Type B pancreatic cell (in vitro differentiated cells): ENCODE results near the gene SERGEF. TPM values are rescaled to one million over a fixed set of nuclear protein-coding genes. Genes with fewer than 3 reads are reported as not detected.

Experiments used
- DNase-seq: peaks from one replicate; pipeline ENCODE4 v3.0.0; 2021; ENCODE audit warnings: mixed read lengths; ENCODE audit not compliant: unreplicated experiment; ENCODE audit errors: extremely low spot score
- H3K27ac Mint-ChIP-seq: 2 replicates; pipeline ENCODE4 v1.8.0; 2021; ENCODE audit warnings: mild to moderate bottlenecking, mixed read lengths
- H3K27me3 Mint-ChIP-seq: 2 replicates; pipeline ENCODE4 v1.8.0; 2021; ENCODE audit warnings: mixed read lengths
- H3K36me3 Mint-ChIP-seq: 2 replicates; pipeline ENCODE4 v1.8.0; 2021; ENCODE audit warnings: mixed read lengths
- H3K4me1 Mint-ChIP-seq: one replicate; pipeline ENCODE4 v1.8.0; 2021; ENCODE audit warnings: mixed read lengths; ENCODE audit not compliant: unreplicated experiment
- H3K4me3 Mint-ChIP-seq: 2 replicates; pipeline ENCODE4 v1.8.0; 2021; ENCODE audit warnings: mild to moderate bottlenecking, mixed read lengths
- H3K9me3 Mint-ChIP-seq: 2 replicates; pipeline ENCODE4 v1.8.0; 2021; ENCODE audit warnings: mixed read lengths
- CTCF ChIP-seq: fragments of 200-600 bp; sonication (generic); conservative IDR thresholded peaks from 2 replicates; pipeline ENCODE4 v1.5.0; 2021; ENCODE audit warnings: antibody characterized with exemption, mild to moderate bottlenecking
- total RNA-seq: library from RNA; stranded (reverse); gene quantifications from 2 replicates; pipeline ENCODE4 v1.2.1, GENCODE V29; 2021; ENCODE audit warnings: low replicate concordance

Gene SERGEF
- total RNA-seq, 1 donor from 2014 or later = 26.4 TPM

- Mint-ChIP-seq H3K27ac (no peak overlapping the region), H3K4me3 (no peak overlapping the region), H3K27me3 (no peaks in the 10 kb centered on the region), H3K36me3 (no peaks in the 10 kb centered on the region), H3K9me3 (no peaks in the 10 kb centered on the region), H3K4me1 (no peaks in the 10 kb centered on the region)
- no peak for DNase-seq
- no peak for TF ChIP-seq CTCF
Observed at GRCh38 chr11:17793642-17794170, 219.1 kb downstream of the SERGEF start.

GRCh38 chr11:17792161-17792560 lies 220.7 kb downstream of the SERGEF start:
- Mint-ChIP-seq H3K27me3 (no peaks in the 10 kb centered on the region), H3K4me1 (no peaks in the 10 kb centered on the region), H3K4me3 (no peak overlapping the region), H3K36me3 (no peaks in the 10 kb centered on the region), H3K27ac (no peak overlapping the region), H3K9me3 (peaks cover 4% of the 10 kb centered on the region)
- no peak for TF ChIP-seq CTCF
- DNase-seq = no peak

- Mint-ChIP-seq H3K36me3 (no peaks in the 10 kb centered on the region), H3K27ac (no peak overlapping the region), H3K27me3 (no peaks in the 10 kb centered on the region), H3K9me3 (peaks cover 4% of the 10 kb centered on the region), H3K4me1 (no peaks in the 10 kb centered on the region), H3K4me3 (no peak overlapping the region)
- TF ChIP-seq CTCF = no peak
- DNase-seq = no peak
Observed at GRCh38 chr11:17791144-17791543, 221.7 kb downstream of the SERGEF start.

- TF ChIP-seq CTCF = no peak
- Mint-ChIP-seq H3K27ac (no peak overlapping the region), H3K4me3 (no peak overlapping the region), H3K36me3 (no peaks in the 10 kb centered on the region), H3K4me1 (no peaks in the 10 kb centered on the region), H3K9me3 (peaks cover 4% of the 10 kb centered on the region), H3K27me3 (no peaks in the 10 kb centered on the region)
- DNase-seq = no peak
Observed at GRCh38 chr11:17790453-17790852, 222.4 kb downstream of the SERGEF start.

- H3K27me3 Mint-ChIP-seq = no peaks in the 10 kb centered on the region
- H3K9me3 Mint-ChIP-seq = peaks cover 4% of the 10 kb centered on the region
- H3K4me1 Mint-ChIP-seq = no peaks in the 10 kb centered on the region
- H3K4me3 Mint-ChIP-seq = no peak overlapping the region
- H3K36me3 Mint-ChIP-seq = no peaks in the 10 kb centered on the region
- DNase-seq = no peak
- no peak for TF ChIP-seq CTCF
- no peak overlapping the region for H3K27ac Mint-ChIP-seq
Observed at GRCh38 chr11:17788084-17788483, 224.8 kb downstream of the SERGEF start.
